GM12878 (cell line): Measurements from ENCODE around the gene TEX101. TPM values are rescaled to one million over a fixed set of nuclear protein-coding genes. Genes with fewer than 3 reads are reported as not detected.

Experiments
- ATAC-seq: fragments of 200-7000 bp; cut with Tn5 transposase; 3 replicates; pipeline ENCODE4 v1.9.1; 2020; ENCODE audit warnings: mild to moderate bottlenecking, moderate library complexity
- BruUV-seq: library from RNA; stranded (reverse); fragments of 400-500 nt; replicated peaks from 2 replicates; lab custom pipeline; 2021; lab: Mats Ljungman, UMichigan
- CTCF ChIA-PET: fragments of 300-600 bp; sonication (Branson Sonifier 250); formaldehyde crosslinking; extraction: SDS; loops from one replicate; lab custom pipeline; 2021; ENCODE audit warnings: inconsistent platforms; lab: Yijun Ruan, JAX
- POLR2A ChIA-PET: fragments of 350-600 bp; formaldehyde crosslinking; extraction: SDS; loops from one replicate; lab custom pipeline; 2021; ENCODE audit warnings: inconsistent platforms; lab: Charles Lee
- RAD21 ChIA-PET: fragments of 300-600 bp; sonication (Branson Sonifier 250); formaldehyde crosslinking; loops from one replicate; lab custom pipeline; 2023; ENCODE audit warnings: antibody characterized with exemption; ENCODE audit not compliant: unreplicated experiment; lab: Charles Lee
- SMC1A ChIA-PET: fragments of 300-600 bp; sonication (Branson Sonifier 250); formaldehyde crosslinking; loops from one replicate; lab custom pipeline; 2023; ENCODE audit not compliant: unreplicated experiment, uncharacterized antibody; lab: Charles Lee
- DNase-seq: peaks from one replicate; pipeline ENCODE4 v3.0.0-alpha.2; 2011; ENCODE audit warnings: low read depth, low spot score
- FAIRE-seq: peaks from 3 replicates; lab custom pipeline; 2011; peaks lifted over from hg19 to GRCh38; lab: Jason Lieb, UNC
- H2AFZ ChIP-seq: 2 replicates; pipeline ENCODE4 v1.6.0; 2011; ENCODE audit warnings: low read depth, low read length, control low read depth; ENCODE audit not compliant: control insufficient read depth
- H3K27ac ChIP-seq: 2 replicates; pipeline ENCODE4 v1.5.1; 2011; ENCODE audit warnings: control low read depth; ENCODE audit not compliant: control insufficient read depth, insufficient read depth
- H3K27me3 ChIP-seq, 2 experiments: replicated peaks in 1 of 2; 2 replicates each; pipeline versions ENCODE4 v1.6.0 to v1.6.1; 2011; ENCODE audit warnings: low read length in 1 of 2; ENCODE audit not compliant: control insufficient read depth in 2 of 2, insufficient read depth in 2 of 2
- H3K36me3 ChIP-seq, 2 experiments: 2 replicates each; pipeline ENCODE4 v1.5.1; 2011; ENCODE audit warnings: low read length in 1 of 2; ENCODE audit not compliant: control insufficient read depth in 2 of 2, insufficient read depth in 2 of 2
- H3K4me1 ChIP-seq: 2 replicates; pipeline ENCODE4 v1.6.1; 2011; ENCODE audit warnings: mild to moderate bottlenecking, low read length, moderate library complexity, mixed read lengths; ENCODE audit not compliant: control insufficient read depth, insufficient read depth
- H3K4me2 ChIP-seq: 2 replicates; pipeline ENCODE4 v1.6.0; 2011; ENCODE audit warnings: control low read depth; ENCODE audit not compliant: control insufficient read depth, insufficient read depth
- H3K4me3 ChIP-seq: fragments of 200-600 bp; sonication (generic); 2 replicates; pipeline ENCODE4 v1.5.1; 2016
- H3K79me2 ChIP-seq: 2 replicates; pipeline ENCODE4 v1.6.0; 2011; ENCODE audit warnings: low read length; ENCODE audit not compliant: control insufficient read depth, insufficient read depth
- H3K9ac ChIP-seq: 2 replicates; pipeline ENCODE4 v1.8.0; 2011; ENCODE audit warnings: low read length, control low read depth, mixed read lengths; ENCODE audit not compliant: control insufficient read depth, insufficient read depth
- H3K9me3 ChIP-seq: replicated peaks from 3 replicates; pipeline ENCODE4 v1.5.1; 2011; ENCODE audit warnings: mild to moderate bottlenecking, low read length; ENCODE audit not compliant: control insufficient read depth, insufficient read depth
- H4K20me1 ChIP-seq: 2 replicates; pipeline ENCODE4 v1.6.0; 2011; ENCODE audit not compliant: control insufficient read depth, insufficient read depth
- CBX5 ChIP-seq: sonication (generic); IDR thresholded peaks from 2 replicates; pipeline ENCODE4 v1.6.1; 2016; ENCODE audit warnings: low read depth, moderate library complexity, mild to moderate bottlenecking, inconsistent platforms
- CEBPB ChIP-seq, 2 experiments: fragments of 150-350 bp in 1 of 2; IDR thresholded peaks; 2 replicates each; pipeline ENCODE4 v1.6.1; 2012 to 2014; ENCODE audit warnings: low read depth in 2 of 2, low read length in 2 of 2, borderline replicate concordance in 1 of 2, inconsistent platforms in 1 of 2
- CHD1 ChIP-seq: IDR thresholded peaks from 2 replicates; pipeline ENCODE4 v1.6.1; 2012; ENCODE audit warnings: low read depth, low read length, improper control_type of control experiment
- CREB1 ChIP-seq: IDR thresholded peaks from 2 replicates; pipeline ENCODE4 v1.6.1; 2012; ENCODE audit warnings: low read depth, mild to moderate bottlenecking, inconsistent platforms
- GABPA ChIP-seq: IDR thresholded peaks from 2 replicates; pipeline ENCODE4 v1.6.1; 2014; ENCODE audit warnings: antibody characterized with exemption, low read depth, mild to moderate bottlenecking, inconsistent platforms
- HCFC1 ChIP-seq: fragments of 150-350 bp; IDR thresholded peaks from 2 replicates; pipeline ENCODE4 v1.6.1; 2014; ENCODE audit warnings: low read length
- HDAC6 ChIP-seq: fragments of 200-600 bp; sonication (generic); IDR thresholded peaks from one replicate; pipeline ENCODE4 v1.8.0; 2017; ENCODE audit warnings: antibody characterized with exemption; ENCODE audit not compliant: unreplicated experiment
- HDGF ChIP-seq: fragments of 450-650 bp; IDR thresholded peaks from 2 replicates; pipeline ENCODE4 v1.6.1; 2016; ENCODE audit warnings: antibody characterized with exemption
- IKZF2 ChIP-seq, 2 experiments: fragments of 450-650 bp; IDR thresholded peaks; 2 replicates each; pipeline ENCODE4 v1.6.1; 2017; ENCODE audit warnings: mild to moderate bottlenecking in 2 of 2, moderate library complexity in 2 of 2
- PML ChIP-seq: IDR thresholded peaks from 2 replicates; pipeline ENCODE4 v1.6.1; 2012; ENCODE audit warnings: low read length, inconsistent platforms
- POLR2AphosphoS5 ChIP-seq: IDR thresholded peaks from 2 replicates; pipeline ENCODE4 v1.6.1; 2011; ENCODE audit warnings: mild to moderate bottlenecking, low read length, inconsistent platforms
- RAD21 ChIP-seq: IDR thresholded peaks from 2 replicates; pipeline ENCODE4 v1.6.1; 2011; ENCODE audit warnings: mild to moderate bottlenecking, low read depth, low read length, moderate library complexity; ENCODE audit not compliant: insufficient read depth
- RUNX3 ChIP-seq: IDR thresholded peaks from 2 replicates; pipeline ENCODE4 v1.6.1; 2012; ENCODE audit warnings: low read length, inconsistent platforms
- SPI1 ChIP-seq: IDR thresholded peaks from 2 replicates; pipeline ENCODE4 v1.6.1; 2011; ENCODE audit warnings: low read depth, mild to moderate bottlenecking, low read length, moderate library complexity, borderline replicate concordance; ENCODE audit not compliant: insufficient read depth
- SUZ12 ChIP-seq: fragments of 200-600 bp; sonication (generic); IDR thresholded peaks from one replicate; pipeline ENCODE4 v1.6.1; 2018; ENCODE audit warnings: antibody characterized with exemption, mild to moderate bottlenecking; ENCODE audit not compliant: unreplicated experiment
- ZZZ3 ChIP-seq: IDR thresholded peaks from 2 replicates; pipeline ENCODE4 v1.6.1; 2011; ENCODE audit warnings: low read depth; ENCODE audit not compliant: control insufficient read depth, insufficient read length
- WGBS: methylation state at CpG from one replicate; pipeline ENCODE4 v1.1.6; 2016; ENCODE audit warnings: low lambda C conversion rate; ENCODE audit not compliant: insufficient replicate concordance, insufficient coverage; ENCODE audit errors: missing lambda C conversion rate; 5-methylcytosine and 5-hydroxymethylcytosine counted together
- in situ Hi-C: fragments of 300-500 bp; cut with MboI; formaldehyde crosslinking; loops from 9 replicates; pipeline ENCODE4 v1.14.3; 2018; ENCODE audit warnings: mixed read lengths
- intact Hi-C: fragments of 100-400 bp; cut with micrococcal nuclease; formaldehyde crosslinking; loops from one replicate; pipeline ENCODE4 v1.14.2; 2022; ENCODE audit not compliant: unreplicated experiment
- polyA plus RNA-seq, 11 experiments: library from polyadenylated mRNA; depleted of rRNA in 4 of 11; unstranded in 6 of 11; stranded (reverse) in 5 of 11; fragments of >200 nt; fragmentation: Nextera tagmentation in 4 of 11; fragmentation: Illumina TruSeq in 1 of 11; extraction: Ambion mirVana in 4 of 11; extraction: Trizol in 1 of 11; gene quantifications; 1 replicate in 1 of 11; 2 replicates in 10 of 11; pipeline versions ENCODE4 v1.2.1 to v1.2.3, GENCODE V29; 2011 to 2016; ENCODE audit warnings: inconsistent platforms in 2 of 11, missing spikeins in 2 of 11, low read depth in 1 of 11
- total RNA-seq, 4 experiments: library from RNA; depleted of rRNA in 3 of 4; stranded (reverse); fragments of >200 nt in 3 of 4; fragmentation: Illumina TruSeq in 1 of 4; extraction: Trizol in 1 of 4; gene quantifications; 2 replicates each; pipeline versions ENCODE4 v1.2.1 to v1.2.3, GENCODE V29; 2013 to 2021
- TF ChIP-seq, protein P1 (sequence below): fragments of 150-350 bp; IDR thresholded peaks from 2 replicates; pipeline ENCODE4 v1.6.1; 2016; ENCODE audit warnings: low read depth, low read length

Gene TEX101
- total and polyA plus RNA-seq, 10 of the 15 experiments (the other 5 are each of a cell fraction or from before 2014, with no cell fraction given), result not detected

GRCh38 chr19:43423779-43424178 lies 9.1 kb downstream of the TEX101 start:
- Histone ChIP-seq H3K4me2 (no peak overlapping the region), H2AFZ (no peak overlapping the region), H3K9ac (no peak overlapping the region), H3K27ac (no peak overlapping the region), H3K4me3 (no peak overlapping the region), H3K9me3 (no peaks in the 10 kb centered on the region), H3K27me3 (no peaks in the 10 kb centered on the region), H3K4me1 (no peaks in the 10 kb centered on the region), H3K79me2 (no peaks in the 10 kb centered on the region), H4K20me1 (no peaks in the 10 kb centered on the region), H3K36me3 (no peaks in the 10 kb centered on the region)
- TF ChIP-seq HCFC1, result no peak
- TF ChIP-seq RAD21, result no peak
- no peak for TF ChIP-seq CBX5
- TF ChIP-seq PML, result no peak
- TF ChIP-seq POLR2AphosphoS5, result no peak
- TF ChIP-seq CREB1, result no peak
- TF ChIP-seq IKZF2 (IDR thresholded peaks at IDR 0.05), result no peak
- TF ChIP-seq ZZZ3, result no peak
- TF ChIP-seq HDGF, result no peak
- TF ChIP-seq HDAC6, result no peak
- TF ChIP-seq CEBPB (IDR thresholded peaks at IDR 0.05; ENCODE audit: borderline replicate concordance in 1 of 2, low read depth in 2 of 2, low read length in 2 of 2), result no peak
- TF ChIP-seq CHD1, result no peak
- TF ChIP-seq, protein P1, sequence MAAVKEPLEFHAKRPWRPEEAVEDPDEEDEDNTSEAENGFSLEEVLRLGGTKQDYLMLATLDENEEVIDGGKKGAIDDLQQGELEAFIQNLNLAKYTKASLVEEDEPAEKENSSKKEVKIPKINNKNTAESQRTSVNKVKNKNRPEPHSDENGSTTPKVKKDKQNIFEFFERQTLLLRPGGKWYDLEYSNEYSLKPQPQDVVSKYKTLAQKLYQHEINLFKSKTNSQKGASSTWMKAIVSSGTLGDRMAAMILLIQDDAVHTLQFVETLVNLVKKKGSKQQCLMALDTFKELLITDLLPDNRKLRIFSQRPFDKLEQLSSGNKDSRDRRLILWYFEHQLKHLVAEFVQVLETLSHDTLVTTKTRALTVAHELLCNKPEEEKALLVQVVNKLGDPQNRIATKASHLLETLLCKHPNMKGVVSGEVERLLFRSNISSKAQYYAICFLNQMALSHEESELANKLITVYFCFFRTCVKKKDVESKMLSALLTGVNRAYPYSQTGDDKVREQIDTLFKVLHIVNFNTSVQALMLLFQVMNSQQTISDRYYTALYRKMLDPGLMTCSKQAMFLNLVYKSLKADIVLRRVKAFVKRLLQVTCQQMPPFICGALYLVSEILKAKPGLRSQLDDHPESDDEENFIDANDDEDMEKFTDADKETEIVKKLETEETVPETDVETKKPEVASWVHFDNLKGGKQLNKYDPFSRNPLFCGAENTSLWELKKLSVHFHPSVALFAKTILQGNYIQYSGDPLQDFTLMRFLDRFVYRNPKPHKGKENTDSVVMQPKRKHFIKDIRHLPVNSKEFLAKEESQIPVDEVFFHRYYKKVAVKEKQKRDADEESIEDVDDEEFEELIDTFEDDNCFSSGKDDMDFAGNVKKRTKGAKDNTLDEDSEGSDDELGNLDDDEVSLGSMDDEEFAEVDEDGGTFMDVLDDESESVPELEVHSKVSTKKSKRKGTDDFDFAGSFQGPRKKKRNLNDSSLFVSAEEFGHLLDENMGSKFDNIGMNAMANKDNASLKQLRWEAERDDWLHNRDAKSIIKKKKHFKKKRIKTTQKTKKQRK, result no peak
- TF ChIP-seq SPI1, result no peak
- TF ChIP-seq RUNX3, result no peak
- TF ChIP-seq SUZ12, result no peak
- no peak for TF ChIP-seq GABPA
- in situ Hi-C loops, result no loop called here
- 23% methylated on average over 5 of the region's 5 CpGs for WGBS
- POLR2A ChIA-PET, result no interaction called here
- intact Hi-C loops, result no loop called here
- ATAC-seq (no peak), FAIRE-seq (no peak), DNase-seq (no peak)
- CTCF ChIA-PET, result no interaction called here
- RAD21 ChIA-PET, result no interaction called here
- BruUV-seq, result no TSS peak
- SMC1A ChIA-PET, result no interaction called here
